Vagina (tissue), 2 donors: ENCODE results near the gene SLC24A3. TPM values are rescaled to one million over a fixed set of nuclear protein-coding genes. Genes with fewer than 3 reads are reported as not detected.

ENCODE experiments used
- DNase-seq, 2 donors: peaks; one replicate each; pipeline ENCODE4 v3.0.0-alpha.2; 2017; ENCODE audit errors: extremely low spot score in 2 of 2
- H3K27ac ChIP-seq: fragments of 200-600 bp; sonication (generic); one replicate; pipeline ENCODE4 v1.5.1; 2019
- H3K27me3 ChIP-seq: fragments of 200-600 bp; sonication (generic); one replicate; pipeline ENCODE4 v1.5.1; 2019
- H3K36me3 ChIP-seq, 2 donors: fragments of 200-600 bp; sonication (generic); one replicate each; pipeline ENCODE4 v1.5.1; 2017 to 2019
- H3K4me1 ChIP-seq: fragments of 200-600 bp; sonication (generic); one replicate; pipeline ENCODE4 v1.5.1; 2019
- H3K4me3 ChIP-seq, 2 donors: fragments of 200-600 bp; sonication (generic); 1 replicate in 1 of 2; 2 replicates in 1 of 2; pipeline ENCODE4 v1.5.1; 2016 to 2019
- H3K9me3 ChIP-seq: fragments of 200-600 bp; sonication (generic); one replicate; pipeline ENCODE4 v1.5.1; 2019
- POLR2A ChIP-seq, 2 donors: fragments of 450-650 bp; IDR thresholded peaks; one replicate each; pipeline ENCODE4 v1.6.1; 2017; ENCODE audit warnings: antibody characterized with exemption in 2 of 2, mild to moderate bottlenecking in 2 of 2, moderate library complexity in 2 of 2
- POLR2AphosphoS5 ChIP-seq, 2 donors: sonication (generic); formaldehyde crosslinking; IDR thresholded peaks; one replicate each; pipeline ENCODE4 v1.9.0; 2017; ENCODE audit warnings: antibody characterized with exemption in 2 of 2, mild to moderate bottlenecking in 2 of 2, low read depth in 1 of 2; ENCODE audit not compliant: insufficient read depth in 1 of 2
- intact Hi-C: fragments of 100-400 bp; cut with DNase I; formaldehyde crosslinking; loops from one replicate; pipeline ENCODE4 v1.15.1; 2023
- total RNA-seq: library from RNA; depleted of rRNA; stranded (reverse); fragments of >200 nt; gene quantifications from one replicate; pipeline ENCODE4 v1.2.3, GENCODE V29; 2016
- TF ChIP-seq, protein P1 (sequence below), 3 experiments: fragments of 450-650 bp in 2 of 3; fragments of 200-600 bp in 1 of 3; sonication (generic) in 1 of 3; IDR thresholded peaks; one replicate each; pipeline ENCODE4 v1.5.1; 2017 to 2019; ENCODE audit warnings: antibody characterized with exemption in 3 of 3, mild to moderate bottlenecking in 2 of 3, moderate library complexity in 2 of 3

Gene SLC24A3
- total RNA-seq, 1 donor from 2014 or later: 12.3 TPM

DNA sequence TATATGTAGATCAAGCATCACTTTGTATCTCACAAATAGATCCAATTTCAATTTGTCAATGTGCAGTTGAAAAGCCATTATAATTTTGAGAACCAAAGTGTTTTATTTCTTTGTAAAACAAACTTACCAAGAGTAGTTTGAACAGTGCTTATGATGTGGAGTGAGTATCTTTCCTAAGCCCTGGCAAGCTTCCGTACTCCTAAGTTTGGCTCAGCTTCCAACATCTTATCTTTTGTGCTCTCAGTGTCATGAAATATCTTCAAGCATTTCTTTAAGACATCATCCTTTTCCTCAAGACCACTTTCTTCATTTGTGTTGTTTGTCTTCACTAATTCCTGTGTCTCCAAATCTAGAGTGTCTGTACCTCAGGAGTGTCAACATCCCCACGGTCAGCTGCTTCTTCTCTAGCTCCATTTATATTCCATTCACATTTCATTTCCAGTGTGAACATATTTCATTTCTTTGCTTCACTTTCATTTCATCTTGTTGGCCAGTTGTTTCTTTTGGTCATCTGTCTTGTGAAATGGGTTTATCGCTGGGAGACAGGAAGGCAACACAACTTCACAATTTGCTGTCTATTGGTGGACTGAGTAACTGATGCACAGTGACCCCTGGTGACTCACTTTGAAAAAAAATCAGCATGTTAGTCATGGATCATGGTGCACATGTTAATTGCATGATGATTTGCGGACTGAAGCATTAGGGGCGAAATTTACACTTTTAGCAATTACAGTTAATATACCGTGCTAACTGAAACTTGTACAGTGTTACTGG is 36.9 kb downstream of the SLC24A3 start:
- Histone ChIP-seq H3K4me3 (no peak overlapping the region), H3K4me1 (peaks cover 46% of the 10 kb centered on the region), H3K27me3 (no peaks in the 10 kb centered on the region), H3K36me3 (no peaks in the 10 kb centered on the region), H3K9me3 (no peaks in the 10 kb centered on the region), H3K27ac (no peak overlapping the region)
- DNase-seq: no peak
- TF ChIP-seq POLR2AphosphoS5 (IDR thresholded peaks at IDR 0.05; ENCODE audit: insufficient read depth in 1 of 2, low read depth in 1 of 2) (no peak), POLR2A (IDR thresholded peaks at IDR 0.05) (no peak)
- intact Hi-C loops: no loop called here

DNA sequence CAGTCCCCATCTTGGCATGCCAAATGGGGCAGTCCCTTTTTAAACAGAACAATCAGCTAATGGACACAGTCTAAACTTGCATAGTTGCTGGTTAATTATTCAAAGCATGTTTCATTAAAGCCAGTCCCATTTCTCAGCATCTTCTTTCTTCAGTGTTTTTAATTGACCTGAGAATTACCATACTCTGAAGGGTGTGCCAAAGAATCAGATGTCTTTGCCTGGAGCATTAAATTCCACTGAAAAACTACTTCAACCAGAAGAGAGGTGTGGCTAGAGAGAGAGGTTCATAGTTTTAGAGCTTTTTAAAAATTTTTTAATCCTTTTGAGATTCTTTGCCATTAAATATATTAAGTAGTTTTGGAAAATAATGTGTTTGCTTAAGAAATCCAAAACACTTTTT is 37.9 kb downstream of the SLC24A3 start:
- H3K4me3 ChIP-seq: no peak overlapping the region
- H3K27me3 ChIP-seq: no peaks in the 10 kb centered on the region
- DNase-seq: no peak
- no peaks in the 10 kb centered on the region for H3K36me3 ChIP-seq
- peaks cover 56% of the 10 kb centered on the region for H3K4me1 ChIP-seq
- no peaks in the 10 kb centered on the region for H3K9me3 ChIP-seq
- TF ChIP-seq POLR2A (IDR thresholded peaks at IDR 0.05): no peak
- TF ChIP-seq, protein P1, sequence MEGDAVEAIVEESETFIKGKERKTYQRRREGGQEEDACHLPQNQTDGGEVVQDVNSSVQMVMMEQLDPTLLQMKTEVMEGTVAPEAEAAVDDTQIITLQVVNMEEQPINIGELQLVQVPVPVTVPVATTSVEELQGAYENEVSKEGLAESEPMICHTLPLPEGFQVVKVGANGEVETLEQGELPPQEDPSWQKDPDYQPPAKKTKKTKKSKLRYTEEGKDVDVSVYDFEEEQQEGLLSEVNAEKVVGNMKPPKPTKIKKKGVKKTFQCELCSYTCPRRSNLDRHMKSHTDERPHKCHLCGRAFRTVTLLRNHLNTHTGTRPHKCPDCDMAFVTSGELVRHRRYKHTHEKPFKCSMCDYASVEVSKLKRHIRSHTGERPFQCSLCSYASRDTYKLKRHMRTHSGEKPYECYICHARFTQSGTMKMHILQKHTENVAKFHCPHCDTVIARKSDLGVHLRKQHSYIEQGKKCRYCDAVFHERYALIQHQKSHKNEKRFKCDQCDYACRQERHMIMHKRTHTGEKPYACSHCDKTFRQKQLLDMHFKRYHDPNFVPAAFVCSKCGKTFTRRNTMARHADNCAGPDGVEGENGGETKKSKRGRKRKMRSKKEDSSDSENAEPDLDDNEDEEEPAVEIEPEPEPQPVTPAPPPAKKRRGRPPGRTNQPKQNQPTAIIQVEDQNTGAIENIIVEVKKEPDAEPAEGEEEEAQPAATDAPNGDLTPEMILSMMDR (IDR thresholded peaks at IDR 0.05): no peak
- no peak for TF ChIP-seq POLR2AphosphoS5 (IDR thresholded peaks at IDR 0.05; ENCODE audit: insufficient read depth in 1 of 2, low read depth in 1 of 2)
- intact Hi-C loops: no loop called here
- no peak overlapping the region for H3K27ac ChIP-seq

DNA sequence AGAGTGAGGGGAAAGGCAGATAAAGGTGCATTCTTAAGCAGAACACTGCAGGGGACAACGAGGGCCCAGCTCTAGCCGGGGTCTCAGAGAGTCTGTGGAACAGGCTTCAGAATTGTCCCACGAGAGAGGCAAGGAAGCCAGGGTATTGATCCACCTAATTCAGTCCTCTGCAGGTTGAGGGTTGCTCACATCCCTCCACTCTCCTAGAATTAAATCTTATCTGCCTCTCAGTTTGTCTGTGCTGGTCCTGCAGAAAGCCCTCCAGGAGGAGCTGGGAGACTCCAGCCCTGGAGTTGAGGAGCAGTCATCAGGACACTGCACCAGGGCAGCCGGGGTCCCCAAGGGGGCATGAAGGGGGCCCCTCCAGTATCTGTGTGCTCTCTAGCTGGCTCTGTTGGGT is 39.1 kb downstream of the SLC24A3 start:
- H3K27me3 ChIP-seq: no peaks in the 10 kb centered on the region
- no peaks in the 10 kb centered on the region for H3K9me3 ChIP-seq
- peaks cover 68% of the 10 kb centered on the region for H3K4me1 ChIP-seq
- intact Hi-C loops: no loop called here
- DNase-seq: peak in 1 of 2 donors; percentile 84
- H3K36me3 ChIP-seq: no peaks in the 10 kb centered on the region
- H3K27ac ChIP-seq: peak overlapping the region; percentile 59
- no peak overlapping the region for H3K4me3 ChIP-seq
- TF ChIP-seq POLR2AphosphoS5 (IDR thresholded peaks at IDR 0.05; ENCODE audit: insufficient read depth in 1 of 2, low read depth in 1 of 2) (no peak), POLR2A (IDR thresholded peaks at IDR 0.05) (no peak)
- TF ChIP-seq, protein P1 (IDR thresholded peaks at IDR 0.05): no peak

DNA sequence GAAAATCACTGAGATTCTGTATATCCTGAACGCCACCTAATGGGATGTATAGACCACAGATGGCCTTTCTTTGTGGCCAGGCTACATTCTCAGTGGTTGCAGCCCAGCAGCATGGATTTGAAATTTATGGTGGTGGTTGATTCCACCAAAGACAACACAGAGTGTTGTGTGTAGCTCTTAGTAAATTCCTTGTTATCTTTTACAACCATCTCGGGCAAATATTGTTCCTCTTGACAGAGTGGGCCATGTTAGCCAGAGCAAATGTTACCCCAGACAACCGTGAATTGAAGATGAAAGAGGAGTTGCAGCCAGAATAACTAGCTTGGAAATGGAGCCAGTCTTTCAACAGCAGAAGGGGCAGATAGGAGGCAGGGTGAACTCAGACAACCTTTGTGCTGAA is 39.5 kb downstream of the SLC24A3 start:
- Histone ChIP-seq H3K9me3 (no peaks in the 10 kb centered on the region), H3K4me1 (peaks cover 71% of the 10 kb centered on the region), H3K27ac (peak overlapping the region; percentile 59), H3K4me3 (no peak overlapping the region), H3K27me3 (no peaks in the 10 kb centered on the region), H3K36me3 (no peaks in the 10 kb centered on the region)
- TF ChIP-seq POLR2A (IDR thresholded peaks at IDR 0.05) (no peak), POLR2AphosphoS5 (IDR thresholded peaks at IDR 0.05; ENCODE audit: insufficient read depth in 1 of 2, low read depth in 1 of 2) (no peak)
- TF ChIP-seq, protein P1 (IDR thresholded peaks at IDR 0.05): no peak
- peak in 1 of 2 donors; percentile 86 for DNase-seq
- intact Hi-C loops: no loop called here

DNA sequence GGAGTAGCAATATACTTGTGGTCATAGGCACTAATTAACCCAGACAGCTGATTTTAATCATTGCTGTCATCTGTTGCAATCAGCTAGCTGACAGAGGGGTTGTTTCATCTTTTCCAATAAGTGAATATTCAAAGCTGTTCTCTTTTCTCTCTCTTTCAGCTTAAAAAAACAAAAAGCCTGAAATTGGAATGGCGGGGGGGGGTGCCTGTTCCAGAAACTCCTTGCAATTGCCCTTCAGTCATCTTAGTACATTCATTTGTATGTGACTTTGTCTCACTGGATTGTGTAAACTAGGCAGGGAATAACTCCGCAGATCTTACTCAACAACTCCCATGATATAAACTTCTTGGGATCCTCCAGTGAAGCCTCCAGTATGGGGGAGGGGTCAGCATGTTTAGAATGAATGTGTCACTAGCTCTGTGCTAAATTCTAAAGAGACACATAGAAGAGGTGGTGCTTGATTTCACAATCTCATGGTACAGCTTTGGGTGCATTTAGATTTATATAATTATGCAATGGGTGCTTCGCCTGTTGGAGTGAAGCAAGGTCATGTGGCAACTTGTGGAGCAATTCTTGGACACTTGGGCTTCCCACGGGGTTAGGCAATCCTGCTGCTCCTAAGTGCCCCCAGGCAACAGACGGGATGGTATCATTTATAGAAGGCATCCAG is 40.1 kb downstream of the SLC24A3 start:
- intact Hi-C loops: no loop called here
- Histone ChIP-seq H3K4me3 (no peak overlapping the region), H3K9me3 (no peaks in the 10 kb centered on the region), H3K27me3 (no peaks in the 10 kb centered on the region), H3K27ac (peak overlapping the region; percentile 62), H3K36me3 (no peaks in the 10 kb centered on the region), H3K4me1 (peaks cover 73% of the 10 kb centered on the region)
- peak in 1 of 2 donors; percentile 96 for DNase-seq
- TF ChIP-seq POLR2A (IDR thresholded peaks at IDR 0.05) (no peak), POLR2AphosphoS5 (IDR thresholded peaks at IDR 0.05; ENCODE audit: insufficient read depth in 1 of 2, low read depth in 1 of 2) (peak; percentile 33 to 70)
- TF ChIP-seq, protein P1 (IDR thresholded peaks at IDR 0.05): peak in 1 of 3 experiments; percentile 13
